ENCODE measurements around the gene SMIM41. TPM values are rescaled to one million over a fixed set of nuclear protein-coding genes. Genes with fewer than 3 reads are reported as not detected.

Gene SMIM41
- polyA plus RNA-seq, 2 donors: 0.18 to 0.22 TPM

- peaks cover 14 to 72% of the 10 kb centered on the region in 2 donors for H3K4me1 ChIP-seq (ENCODE audit: control insufficient read depth in 2 of 2, insufficient read depth in 2 of 2, low read length in 1 of 2)
- WGBS, 2 donors: 67 to 72% methylated on average over 18 of the region's 18 CpGs
Measured at GRCh38 chr12:52145228-52146088, 66.0 kb downstream of the SMIM41 start.

GRCh38 chr12:52146089-52146821 is 66.8 kb downstream of the SMIM41 start:
- Histone ChIP-seq H3K36me3 (ENCODE audit: control insufficient read depth in 2 of 2, insufficient read depth in 2 of 2, low read length in 1 of 2) (peaks cover 0 to 2% of the 10 kb centered on the region in 2 donors), H3K4me3 (ENCODE audit: low read depth in 1 of 2, low read length in 2 of 2) (peak overlapping the region; percentile 38 to 43), H3K27ac (ENCODE audit: low read depth in 2 of 2, low read length in 1 of 2) (peak overlapping the region; percentile 99 to 100), H3K9me3 (ENCODE audit: control insufficient read depth in 2 of 2, insufficient read depth in 1 of 2, low read depth in 1 of 2, low read length in 1 of 2) (no peaks in the 10 kb centered on the region), H3K27me3 (ENCODE audit: control insufficient read depth in 1 of 2, insufficient read depth in 2 of 2, low read length in 2 of 2) (no peaks in the 10 kb centered on the region), H3K4me1 (ENCODE audit: control insufficient read depth in 2 of 2, insufficient read depth in 2 of 2, low read length in 1 of 2) (peaks cover 14 to 75% of the 10 kb centered on the region in 2 donors)
- 71 to 78% methylated on average over 7 to 8 of the region's 8 CpGs for WGBS, 2 donors

More at GRCh38 chr12:52145228-52146088, 66.0 kb downstream of the SMIM41 start:
- Histone ChIP-seq H3K27me3 (ENCODE audit: control insufficient read depth in 1 of 2, insufficient read depth in 2 of 2, low read length in 2 of 2) (no peaks in the 10 kb centered on the region), H3K27ac (ENCODE audit: low read depth in 2 of 2, low read length in 1 of 2) (peak overlapping the region; percentile 99 to 100), H3K9me3 (ENCODE audit: control insufficient read depth in 2 of 2, insufficient read depth in 1 of 2, low read depth in 1 of 2, low read length in 1 of 2) (no peaks in the 10 kb centered on the region), H3K4me3 (ENCODE audit: low read depth in 1 of 2, low read length in 2 of 2) (peak overlapping the region; percentile 38 to 43), H3K36me3 (ENCODE audit: control insufficient read depth in 2 of 2, insufficient read depth in 2 of 2, low read length in 1 of 2) (peaks cover 0 to 2% of the 10 kb centered on the region in 2 donors)

DNA sequence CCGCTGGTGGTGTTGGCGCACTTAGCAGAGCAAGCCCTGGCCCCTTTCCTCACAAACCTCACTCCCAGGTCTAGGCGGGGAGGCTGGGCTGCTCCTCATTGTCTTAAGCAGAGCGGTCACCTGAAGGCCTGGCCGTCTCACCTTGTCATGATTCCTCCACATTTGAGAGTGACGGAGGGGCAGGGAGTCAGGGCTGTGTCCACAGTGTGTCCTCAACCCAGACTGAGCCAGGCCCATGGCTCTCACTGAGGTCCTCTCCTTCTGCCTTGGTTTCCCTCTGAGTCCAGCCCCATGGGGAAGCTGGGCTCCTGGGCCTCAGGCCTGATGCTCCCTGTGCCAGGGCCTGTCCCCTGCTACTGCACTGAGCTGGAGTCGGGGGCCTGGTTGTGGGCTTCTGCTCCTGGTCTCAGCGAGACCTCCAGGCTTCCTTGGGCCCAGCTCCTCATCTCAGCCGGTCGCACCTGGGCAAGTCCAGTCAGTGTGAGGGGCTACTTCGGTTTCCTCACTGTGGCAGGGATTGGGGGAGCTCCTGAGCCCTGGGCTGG is 67.4 kb downstream of the SMIM41 start:
- WGBS, 2 donors: 51 to 52% methylated on average over 11 of the region's 11 CpGs

DNA sequence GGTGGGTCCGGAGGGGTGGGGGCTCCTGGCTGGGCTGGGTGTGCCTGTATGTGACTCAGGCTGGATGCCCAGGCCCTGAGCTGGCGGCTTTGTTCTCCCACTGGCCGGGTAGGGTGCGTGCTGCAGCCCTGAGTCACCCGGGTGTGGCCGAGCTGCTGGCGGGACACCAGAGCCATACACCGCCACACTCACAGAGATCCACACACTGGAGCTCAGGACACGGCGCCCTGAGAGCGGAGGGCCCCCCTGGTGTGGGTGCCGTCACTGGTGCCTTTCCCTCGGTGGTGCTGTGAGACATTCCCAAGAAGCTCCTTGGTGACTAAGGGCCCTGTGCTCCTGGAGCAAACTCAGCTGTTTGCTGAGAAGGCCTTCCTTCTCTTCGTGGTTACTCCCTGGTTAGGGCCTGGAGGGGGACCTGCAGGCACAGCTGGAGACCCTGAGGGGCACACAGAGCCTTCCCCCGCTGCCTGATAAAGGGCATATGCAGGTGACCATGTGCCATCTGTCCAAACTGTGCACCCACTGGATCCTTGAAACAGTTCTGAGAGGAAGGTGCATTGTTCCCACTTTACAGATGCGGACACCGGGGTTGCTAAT is 68.0 kb downstream of the SMIM41 start:
- Histone ChIP-seq H3K4me3 (ENCODE audit: low read depth in 1 of 2, low read length in 2 of 2) (peak overlapping the region in 1 of 2 donors; percentile 43), H3K4me1 (ENCODE audit: control insufficient read depth in 2 of 2, insufficient read depth in 2 of 2, low read length in 1 of 2) (peaks cover 14 to 78% of the 10 kb centered on the region in 2 donors), H3K36me3 (ENCODE audit: control insufficient read depth in 2 of 2, insufficient read depth in 2 of 2, low read length in 1 of 2) (peaks cover 0 to 2% of the 10 kb centered on the region in 2 donors), H3K27me3 (ENCODE audit: control insufficient read depth in 1 of 2, insufficient read depth in 2 of 2, low read length in 2 of 2) (no peaks in the 10 kb centered on the region), H3K9me3 (ENCODE audit: control insufficient read depth in 2 of 2, insufficient read depth in 1 of 2, low read depth in 1 of 2, low read length in 1 of 2) (no peaks in the 10 kb centered on the region), H3K27ac (ENCODE audit: low read depth in 2 of 2, low read length in 1 of 2) (peak overlapping the region; percentile 99 to 100)
- 26 to 32% methylated on average over 17 of the region's 17 CpGs for WGBS, 2 donors

More for the DNA sequence above, 67.4 kb downstream of the SMIM41 start:
- Histone ChIP-seq H3K27ac (ENCODE audit: low read depth in 2 of 2, low read length in 1 of 2) (peak overlapping the region; percentile 99 to 100), H3K4me1 (ENCODE audit: control insufficient read depth in 2 of 2, insufficient read depth in 2 of 2, low read length in 1 of 2) (peaks cover 14 to 80% of the 10 kb centered on the region in 2 donors), H3K9me3 (ENCODE audit: control insufficient read depth in 2 of 2, insufficient read depth in 1 of 2, low read depth in 1 of 2, low read length in 1 of 2) (no peaks in the 10 kb centered on the region), H3K27me3 (ENCODE audit: control insufficient read depth in 1 of 2, insufficient read depth in 2 of 2, low read length in 2 of 2) (no peaks in the 10 kb centered on the region), H3K36me3 (ENCODE audit: control insufficient read depth in 2 of 2, insufficient read depth in 2 of 2, low read length in 1 of 2) (peaks cover 0 to 2% of the 10 kb centered on the region in 2 donors), H3K4me3 (ENCODE audit: low read depth in 1 of 2, low read length in 2 of 2) (peak overlapping the region; percentile 38 to 43)

DNA sequence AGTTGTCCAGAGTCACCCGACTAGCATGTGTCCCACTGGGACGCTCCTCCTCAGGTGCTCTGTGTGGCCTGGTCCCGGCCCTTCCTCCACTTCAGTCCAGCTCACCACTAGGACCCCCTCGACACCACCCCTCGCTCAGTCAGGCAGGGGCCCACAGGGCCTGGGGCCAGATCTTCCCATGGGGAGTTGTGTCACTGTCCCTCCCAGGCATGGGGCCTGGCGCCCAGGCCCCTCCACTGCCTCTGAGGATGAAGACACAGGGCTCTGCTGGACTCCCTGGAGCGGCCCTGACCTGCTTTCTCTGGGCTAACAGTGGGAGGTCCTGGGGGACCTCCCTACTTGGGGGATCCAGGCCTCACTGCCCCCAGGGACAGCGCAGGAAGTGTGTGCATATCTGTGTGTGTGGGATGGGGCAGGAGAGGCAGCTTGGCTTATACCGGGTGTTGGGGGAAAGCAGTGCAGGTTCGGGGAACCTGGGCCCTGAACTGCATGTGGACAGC is 68.5 kb downstream of the SMIM41 start:
- no peak overlapping the region for H3K4me3 ChIP-seq (ENCODE audit: low read depth in 1 of 2, low read length in 2 of 2)
- peaks cover 10 to 76% of the 10 kb centered on the region in 2 donors for H3K4me1 ChIP-seq (ENCODE audit: control insufficient read depth in 2 of 2, insufficient read depth in 2 of 2, low read length in 1 of 2)
- WGBS, 2 donors: 55 to 57% methylated on average over 10 of the region's 10 CpGs
- H3K27ac ChIP-seq (ENCODE audit: low read depth in 2 of 2, low read length in 1 of 2): peak overlapping the region; percentile 99 to 100
- H3K9me3 ChIP-seq (ENCODE audit: control insufficient read depth in 2 of 2, insufficient read depth in 1 of 2, low read depth in 1 of 2, low read length in 1 of 2): no peaks in the 10 kb centered on the region
- H3K27me3 ChIP-seq (ENCODE audit: control insufficient read depth in 1 of 2, insufficient read depth in 2 of 2, low read length in 2 of 2): no peaks in the 10 kb centered on the region
- H3K36me3 ChIP-seq (ENCODE audit: control insufficient read depth in 2 of 2, insufficient read depth in 2 of 2, low read length in 1 of 2): peaks cover 0 to 2% of the 10 kb centered on the region in 2 donors

GRCh38 chr12:52148464-52149181 is 69.1 kb downstream of the SMIM41 start:
- Histone ChIP-seq H3K4me1 (ENCODE audit: control insufficient read depth in 2 of 2, insufficient read depth in 2 of 2, low read length in 1 of 2) (peaks cover 10 to 75% of the 10 kb centered on the region in 2 donors), H3K4me3 (ENCODE audit: low read depth in 1 of 2, low read length in 2 of 2) (no peak overlapping the region), H3K36me3 (ENCODE audit: control insufficient read depth in 2 of 2, insufficient read depth in 2 of 2, low read length in 1 of 2) (peaks cover 0 to 2% of the 10 kb centered on the region in 2 donors), H3K27ac (ENCODE audit: low read depth in 2 of 2, low read length in 1 of 2) (peak overlapping the region; percentile 99 to 100), H3K27me3 (ENCODE audit: control insufficient read depth in 1 of 2, insufficient read depth in 2 of 2, low read length in 2 of 2) (no peaks in the 10 kb centered on the region), H3K9me3 (ENCODE audit: control insufficient read depth in 2 of 2, insufficient read depth in 1 of 2, low read depth in 1 of 2, low read length in 1 of 2) (no peaks in the 10 kb centered on the region)
- 51 to 60% methylated on average over 13 to 14 of the region's 14 CpGs for WGBS, 2 donors

GRCh38 chr12:52149182-52149641 is 69.7 kb downstream of the SMIM41 start:
- WGBS, 2 donors: 44 to 49% methylated on average over 6 of the region's 6 CpGs
- Histone ChIP-seq H3K4me3 (ENCODE audit: low read depth in 1 of 2, low read length in 2 of 2) (no peak overlapping the region), H3K36me3 (ENCODE audit: control insufficient read depth in 2 of 2, insufficient read depth in 2 of 2, low read length in 1 of 2) (peaks cover 0 to 2% of the 10 kb centered on the region in 2 donors), H3K9me3 (ENCODE audit: control insufficient read depth in 2 of 2, insufficient read depth in 1 of 2, low read depth in 1 of 2, low read length in 1 of 2) (no peaks in the 10 kb centered on the region), H3K27me3 (ENCODE audit: control insufficient read depth in 1 of 2, insufficient read depth in 2 of 2, low read length in 2 of 2) (no peaks in the 10 kb centered on the region), H3K4me1 (ENCODE audit: control insufficient read depth in 2 of 2, insufficient read depth in 2 of 2, low read length in 1 of 2) (peaks cover 9 to 69% of the 10 kb centered on the region in 2 donors), H3K27ac (ENCODE audit: low read depth in 2 of 2, low read length in 1 of 2) (peak overlapping the region; percentile 99 to 100)

- H3K36me3 ChIP-seq (ENCODE audit: control insufficient read depth in 2 of 2, insufficient read depth in 2 of 2, low read length in 1 of 2): peaks cover 0 to 2% of the 10 kb centered on the region in 2 donors
- no peak overlapping the region for H3K4me3 ChIP-seq (ENCODE audit: low read depth in 1 of 2, low read length in 2 of 2)
- no peaks in the 10 kb centered on the region for H3K9me3 ChIP-seq (ENCODE audit: control insufficient read depth in 2 of 2, insufficient read depth in 1 of 2, low read depth in 1 of 2, low read length in 1 of 2)
- WGBS, 2 donors: 65 to 80% methylated on average over 5 of the region's 5 CpGs
- no peaks in the 10 kb centered on the region for H3K27me3 ChIP-seq (ENCODE audit: control insufficient read depth in 1 of 2, insufficient read depth in 2 of 2, low read length in 2 of 2)
- H3K27ac ChIP-seq (ENCODE audit: low read depth in 2 of 2, low read length in 1 of 2): peak overlapping the region; percentile 99 to 100
- H3K4me1 ChIP-seq (ENCODE audit: control insufficient read depth in 2 of 2, insufficient read depth in 2 of 2, low read length in 1 of 2): peaks cover 6 to 66% of the 10 kb centered on the region in 2 donors
Measured at GRCh38 chr12:52149651-52150241, 70.2 kb downstream of the SMIM41 start.
